CD4-positive, alpha-beta T cell (primary cell): ENCODE data around the gene ADAMTSL2. TPM values are rescaled to one million over a fixed set of nuclear protein-coding genes. Genes with fewer than 3 reads are reported as not detected.

Source experiments
- ATAC-seq: fragments of 200-7000 bp; cut with Tn5 transposase; one replicate; pipeline ENCODE4 v1.10.0; 2022; ENCODE audit warnings: mild to moderate bottlenecking; ENCODE audit not compliant: poor library complexity
- CTCF ChIA-PET: fragments of 350-600 bp; sonication (Branson Sonifier 250); formaldehyde crosslinking; loops from one replicate; lab custom pipeline; 2021; ENCODE audit warnings: antibody characterized with exemption, inconsistent platforms; lab: Charles Lee
- POLR2A ChIA-PET: fragments of 350-600 bp; sonication (Branson Sonifier 250); formaldehyde crosslinking; loops from one replicate; lab custom pipeline; 2021; ENCODE audit warnings: antibody characterized with exemption, inconsistent platforms; lab: Charles Lee
- DNase-seq, 14 experiments: peaks; one replicate each; pipeline ENCODE4 v3.0.0-alpha.2; 2013 to 2020; ENCODE audit warnings: mixed read lengths in 2 of 14
- H3K27ac ChIP-seq, 2 donors: one replicate each; pipeline versions ENCODE4 v1.5.1 to v1.7.0; 2013; ENCODE audit warnings: low read length in 2 of 2, low read depth in 1 of 2, mild to moderate bottlenecking in 1 of 2
- H3K27me3 ChIP-seq, 2 experiments: 1 replicate in 1 of 2; 2 replicates in 1 of 2; pipeline versions ENCODE4 v1.6.1 to v1.7.0; 2013; ENCODE audit warnings: low read length in 2 of 2, control low read depth in 1 of 2, mild to moderate bottlenecking in 1 of 2, moderate library complexity in 1 of 2; ENCODE audit not compliant: insufficient read depth in 2 of 2, control insufficient read depth in 1 of 2
- H3K36me3 ChIP-seq: one replicate; pipeline ENCODE4 v1.6.1; 2013; ENCODE audit warnings: low read length, control low read depth; ENCODE audit not compliant: insufficient read depth
- H3K4me1 ChIP-seq: one replicate; pipeline ENCODE4 v1.6.1; 2013; ENCODE audit warnings: low read length, control low read depth; ENCODE audit not compliant: insufficient read depth
- H3K4me3 ChIP-seq: one replicate; pipeline ENCODE4 v1.5.1; 2013; ENCODE audit warnings: mild to moderate bottlenecking, low read length, moderate library complexity
- H3K9me3 ChIP-seq, 2 experiments: 1 replicate in 1 of 2; 2 replicates in 1 of 2; pipeline versions ENCODE4 v1.6.1 to v1.7.0; 2013; ENCODE audit warnings: low read length in 2 of 2, mild to moderate bottlenecking in 2 of 2, control low read depth in 1 of 2, moderate library complexity in 1 of 2; ENCODE audit not compliant: control insufficient read depth in 1 of 2, insufficient read depth in 1 of 2
- H3K27ac Mint-ChIP-seq: one replicate; pipeline ENCODE4 v1.8.0; 2020; ENCODE audit warnings: mixed read lengths
- H3K27me3 Mint-ChIP-seq: one replicate; pipeline ENCODE4 v1.8.0; 2021; ENCODE audit warnings: mixed read lengths
- H3K36me3 Mint-ChIP-seq: one replicate; pipeline ENCODE4 v1.8.0; 2021; ENCODE audit warnings: low read depth, mixed read lengths
- H3K4me1 Mint-ChIP-seq: one replicate; pipeline ENCODE4 v1.8.0; 2021; ENCODE audit warnings: low read depth, mixed read lengths
- H3K4me3 Mint-ChIP-seq: one replicate; pipeline ENCODE4 v1.8.0; 2020; ENCODE audit warnings: mild to moderate bottlenecking, mixed read lengths
- H3K9me3 Mint-ChIP-seq: one replicate; pipeline ENCODE4 v1.8.0; 2020; ENCODE audit warnings: mixed read lengths
- intact Hi-C, 2 experiments: fragments of 100-400 bp; cut with DNase I in 1 of 2; cut with micrococcal nuclease in 1 of 2; formaldehyde crosslinking; loops; one replicate each; pipeline versions ENCODE4 v1.15.1 to v1.9.0; 2023 to 2025; cut with DNase I, micrococcal nuclease
- total RNA-seq, 174 experiments: library from RNA in 2 of 174; stranded (reverse) in 2 of 174; gene quantifications; one replicate each; pipeline ENCODE4 v1.2.3 and lab custom pipeline; 2021 to 2026
- TF ChIP-seq, protein P1 (sequence below): fragments of 200-600 bp; IDR thresholded peaks from one replicate; pipeline ENCODE4 v1.8.0; 2022; ENCODE audit warnings: antibody characterized with exemption, mild to moderate bottlenecking

ADAMTSL2 gene
- total RNA-seq, 2 experiments from 2014 or later: 1.2 to 1.3 TPM

DNA sequence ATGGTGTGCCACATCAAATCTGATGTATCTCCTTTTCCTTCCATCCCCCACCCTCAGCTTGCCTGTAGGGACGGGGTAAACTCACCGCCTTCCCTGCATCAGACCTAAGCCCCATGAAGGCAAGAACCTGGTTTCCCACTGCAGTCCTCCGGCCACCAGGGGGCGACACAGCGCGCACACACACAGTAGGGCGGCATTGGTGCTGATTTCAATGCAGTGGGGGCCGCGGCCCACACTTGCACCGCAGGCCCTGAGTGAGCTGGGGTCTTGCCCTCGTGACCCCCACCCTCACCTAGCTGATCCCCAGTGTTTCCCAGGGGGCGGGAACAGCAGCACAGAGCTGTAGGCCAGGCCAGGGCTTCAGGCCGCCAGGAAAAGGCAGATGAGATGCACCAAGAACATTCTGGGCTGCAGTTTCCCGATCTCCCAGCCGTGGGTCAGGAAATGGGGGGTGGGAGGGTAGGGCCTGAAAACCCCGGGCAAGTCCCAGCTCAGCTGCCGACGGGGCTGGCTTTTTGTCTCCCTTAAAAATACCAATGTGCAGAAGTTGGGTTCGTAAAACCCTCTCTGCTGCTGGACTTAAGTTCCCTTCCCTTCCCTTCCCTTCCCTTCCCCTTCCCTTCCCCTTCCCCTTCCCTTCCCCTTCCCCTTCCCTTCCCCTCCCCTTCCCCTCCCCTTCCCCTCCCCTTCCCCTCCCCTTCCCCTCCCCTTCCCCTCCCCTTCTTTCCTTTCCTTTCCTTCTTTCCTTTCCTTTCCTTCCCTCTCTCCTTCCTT lies 55.1 kb downstream of the ADAMTSL2 start:
- H3K4me3 ChIP-seq: no peak overlapping the region
- peak; percentile 24 for ATAC-seq
- TF ChIP-seq, protein P1, sequence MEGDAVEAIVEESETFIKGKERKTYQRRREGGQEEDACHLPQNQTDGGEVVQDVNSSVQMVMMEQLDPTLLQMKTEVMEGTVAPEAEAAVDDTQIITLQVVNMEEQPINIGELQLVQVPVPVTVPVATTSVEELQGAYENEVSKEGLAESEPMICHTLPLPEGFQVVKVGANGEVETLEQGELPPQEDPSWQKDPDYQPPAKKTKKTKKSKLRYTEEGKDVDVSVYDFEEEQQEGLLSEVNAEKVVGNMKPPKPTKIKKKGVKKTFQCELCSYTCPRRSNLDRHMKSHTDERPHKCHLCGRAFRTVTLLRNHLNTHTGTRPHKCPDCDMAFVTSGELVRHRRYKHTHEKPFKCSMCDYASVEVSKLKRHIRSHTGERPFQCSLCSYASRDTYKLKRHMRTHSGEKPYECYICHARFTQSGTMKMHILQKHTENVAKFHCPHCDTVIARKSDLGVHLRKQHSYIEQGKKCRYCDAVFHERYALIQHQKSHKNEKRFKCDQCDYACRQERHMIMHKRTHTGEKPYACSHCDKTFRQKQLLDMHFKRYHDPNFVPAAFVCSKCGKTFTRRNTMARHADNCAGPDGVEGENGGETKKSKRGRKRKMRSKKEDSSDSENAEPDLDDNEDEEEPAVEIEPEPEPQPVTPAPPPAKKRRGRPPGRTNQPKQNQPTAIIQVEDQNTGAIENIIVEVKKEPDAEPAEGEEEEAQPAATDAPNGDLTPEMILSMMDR: peak; percentile 64
- POLR2A ChIA-PET: interaction anchor here (1.2 kb wide), 1 partner anchor 81 kb away, joined by 3 read pairs; no protein-coding TSS in a partner anchor
- H3K27ac ChIP-seq: no peak overlapping the region
- H3K27me3 Mint-ChIP-seq: peaks cover 16% of the 10 kb centered on the region
- H3K4me3 Mint-ChIP-seq: no peak overlapping the region
- H3K9me3 Mint-ChIP-seq: no peaks in the 10 kb centered on the region
- intact Hi-C loops: loop anchor here (1.0 to 2.0 kb wide), 2 partner anchors 127 to 137 kb away; no protein-coding TSS in a partner anchor
- H3K27ac Mint-ChIP-seq: no peak overlapping the region
- peak; percentile 24 to 67 (median 38) for DNase-seq
- H3K27me3 ChIP-seq: peaks cover 15 to 21% of the 10 kb centered on the region in 2 experiments
- CTCF ChIA-PET: no interaction called here
- H3K4me1 Mint-ChIP-seq: no peaks in the 10 kb centered on the region
- H3K36me3 Mint-ChIP-seq: no peaks in the 10 kb centered on the region
- H3K4me1 ChIP-seq: peaks cover 14% of the 10 kb centered on the region
- H3K36me3 ChIP-seq: no peaks in the 10 kb centered on the region
- H3K9me3 ChIP-seq: peaks cover 0 to 28% of the 10 kb centered on the region in 2 experiments

DNA sequence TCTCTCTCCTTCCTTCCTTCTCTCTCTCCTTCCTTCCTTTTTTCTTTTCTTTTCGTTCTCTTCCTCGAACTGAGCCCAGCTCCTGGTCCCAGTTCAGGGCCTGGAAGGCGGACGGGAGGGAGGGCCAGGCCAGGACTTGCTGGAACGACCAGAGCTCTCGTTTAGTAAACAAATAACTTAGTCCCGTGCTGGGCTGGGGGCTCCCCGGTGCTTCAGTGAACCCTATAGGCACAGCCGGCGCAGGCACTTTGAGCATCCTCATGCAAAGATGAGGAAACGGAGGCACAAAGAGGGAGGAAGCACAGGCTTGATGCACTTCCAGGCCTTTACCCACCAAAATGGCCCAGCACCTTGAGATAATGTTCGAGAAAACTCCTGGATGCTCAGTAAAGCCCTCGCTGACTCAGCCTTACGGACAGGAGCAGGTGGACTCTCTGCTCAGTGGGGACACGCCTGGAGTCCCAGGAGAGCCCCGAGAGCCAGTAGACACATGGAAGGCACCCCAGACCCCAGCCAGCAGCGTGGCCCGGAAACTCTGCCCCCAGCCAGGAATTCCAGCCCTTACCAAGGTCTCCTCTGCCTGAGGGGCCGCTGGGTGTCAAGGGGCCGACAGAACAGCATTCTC lies 55.8 kb downstream of the ADAMTSL2 start:
- H3K27me3 Mint-ChIP-seq: peaks cover 9% of the 10 kb centered on the region
- peaks cover 9 to 14% of the 10 kb centered on the region in 2 experiments for H3K27me3 ChIP-seq
- no peaks in the 10 kb centered on the region for H3K36me3 ChIP-seq
- no peak overlapping the region for H3K4me3 ChIP-seq
- intact Hi-C loops: loop anchor here in 1 of 2 experiments (2.0 kb wide), 1 partner anchor 126 kb away; no protein-coding TSS in a partner anchor
- no peak overlapping the region for H3K27ac Mint-ChIP-seq
- no peak for ATAC-seq
- H3K9me3 ChIP-seq: peaks cover 0 to 22% of the 10 kb centered on the region in 2 experiments
- TF ChIP-seq, protein P1: no peak
- no peak for DNase-seq
- no peaks in the 10 kb centered on the region for H3K36me3 Mint-ChIP-seq
- H3K9me3 Mint-ChIP-seq: no peaks in the 10 kb centered on the region
- H3K27ac ChIP-seq: no peak overlapping the region
- H3K4me3 Mint-ChIP-seq: no peak overlapping the region
- ChIA-PET CTCF (no interaction called here), POLR2A (interaction anchor here (1.2 kb wide), 1 partner anchor 81 kb away, joined by 3 read pairs; no protein-coding TSS in a partner anchor)
- H3K4me1 ChIP-seq: peaks cover 7% of the 10 kb centered on the region
- H3K4me1 Mint-ChIP-seq: no peaks in the 10 kb centered on the region

DNA sequence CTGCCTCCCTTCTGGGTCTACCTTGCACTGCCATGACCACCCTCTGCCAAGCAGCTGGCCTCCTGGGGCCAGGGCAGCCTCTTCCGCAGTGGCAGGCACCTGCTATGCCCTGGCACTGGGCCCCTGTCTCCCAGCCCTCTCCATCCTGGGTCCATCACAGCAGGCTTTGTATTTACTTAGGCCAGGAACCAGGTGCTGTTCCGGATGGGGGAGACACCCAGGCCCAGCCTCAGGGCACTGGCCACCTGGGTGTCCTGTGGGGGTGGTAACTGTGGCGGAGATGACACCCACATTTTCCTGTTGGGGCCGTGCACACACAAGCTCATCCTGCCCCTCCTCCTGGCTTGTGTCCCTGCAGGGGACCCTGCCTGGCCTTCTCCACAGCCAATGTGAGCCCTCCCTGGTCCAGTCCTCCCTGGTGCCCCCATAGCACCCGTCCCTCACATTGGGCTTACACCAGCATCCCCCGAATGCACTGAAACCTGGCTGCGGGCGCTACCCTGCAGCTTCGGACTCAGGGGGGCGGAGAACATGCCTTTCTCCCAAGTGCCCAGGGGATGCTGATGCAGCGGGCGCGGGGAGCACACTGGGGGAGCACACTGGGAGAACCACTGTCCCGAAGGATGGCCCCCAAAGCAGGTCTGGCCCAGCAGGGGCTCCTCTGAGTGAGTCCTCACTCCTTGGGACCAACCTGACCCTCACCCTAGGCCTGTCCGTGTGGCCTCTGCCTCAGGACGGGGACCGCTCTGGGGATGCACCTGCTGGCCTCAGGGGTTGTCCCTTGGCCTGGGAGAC lies 56.8 kb downstream of the ADAMTSL2 start:
- no peaks in the 10 kb centered on the region for H3K9me3 Mint-ChIP-seq
- Histone ChIP-seq H3K4me1 (no peaks in the 10 kb centered on the region), H3K27me3 (peaks cover 0 to 5% of the 10 kb centered on the region in 2 experiments), H3K36me3 (no peaks in the 10 kb centered on the region), H3K4me3 (no peak overlapping the region), H3K9me3 (peaks cover under 1 to 27% of the 10 kb centered on the region in 2 experiments), H3K27ac (no peak overlapping the region)
- no peaks in the 10 kb centered on the region for H3K36me3 Mint-ChIP-seq
- DNase-seq (no peak), ATAC-seq (no peak)
- POLR2A ChIA-PET: no interaction called here
- TF ChIP-seq, protein P1: no peak
- H3K27me3 Mint-ChIP-seq: no peaks in the 10 kb centered on the region
- H3K4me3 Mint-ChIP-seq: no peak overlapping the region
- intact Hi-C loops: loop anchor here in 1 of 2 experiments (2.0 kb wide), 1 partner anchor 125 kb away; no protein-coding TSS in a partner anchor
- CTCF ChIA-PET: no interaction called here
- no peaks in the 10 kb centered on the region for H3K4me1 Mint-ChIP-seq
- H3K27ac Mint-ChIP-seq: no peak overlapping the region
